Activated CD4-positive, alpha-beta T cell treated with anti-CD3 and anti-CD28 coated beads for 4 hours (primary cell): ENCODE results near the gene SNX15.
"Not testable (repeated sequence)": the region's sequence is repeated elsewhere in the genome, so short reads cannot be mapped to it uniquely, and the experiment has no call there.

ENCODE experiments used
- DNase-seq, 2 donors: peaks; one replicate each; pipeline ENCODE4 v3.0.0-alpha.2; 2020

Gene SNX15

GRCh38 chr11:65027213-65028067, at the start of gene SNX15:
TSS of gene SNX15 (plus strand) at chr11:65027439. CDS start at chr11:65027538, 99 bp downstream.
- DNase-seq = peak; percentile 89 to 91

GRCh38 chr11:64983339-64983738, 43.9 kb upstream of the SNX15 start:
- DNase-seq = not testable (repeated sequence)

GRCh38 chr11:64987998-64988854, 39.0 kb upstream of the SNX15 start:
- DNase-seq = no peak

- DNase-seq = no peak
These were observed 37.8 kb upstream of the SNX15 start for GRCh38 chr11:64989416-64989815.

GRCh38 chr11:64990222-64990923, 36.9 kb upstream of the SNX15 start:
- DNase-seq = no peak

- DNase-seq = no peak
These were observed 32.9 kb upstream of the SNX15 start for GRCh38 chr11:64994318-64994717.

- DNase-seq = no peak
These were observed 30.9 kb upstream of the SNX15 start for GRCh38 chr11:64996327-64996709.

- no peak for DNase-seq
These were observed 30.4 kb upstream of the SNX15 start, which contains the start of gene BATF2 for GRCh38 chr11:64996710-64997380. TSS of gene BATF2 (minus strand) at chr11:64996971. CDS start at chr11:64996914, 57 bp downstream.

GRCh38 chr11:64998141-64998540, 29.1 kb upstream of the SNX15 start:
- no peak for DNase-seq

- DNase-seq = peak in 1 of 2 donors; percentile 7
These were observed 28.4 kb upstream of the SNX15 start for GRCh38 chr11:64998690-64999431.

GRCh38 chr11:64999478-64999877, 27.8 kb upstream of the SNX15 start:
- no peak for DNase-seq

GRCh38 chr11:65002706-65003105, 24.5 kb upstream of the SNX15 start:
- no peak for DNase-seq

- no peak for DNase-seq
These were observed 24.0 kb upstream of the SNX15 start for GRCh38 chr11:65003282-65003681.

GRCh38 chr11:65003968-65004367, 23.3 kb upstream of the SNX15 start:
- not testable (repeated sequence) for DNase-seq

GRCh38 chr11:65008016-65008415, 19.2 kb upstream of the SNX15 start:
- no peak for DNase-seq

- DNase-seq = no peak
These were observed 18.4 kb upstream of the SNX15 start for GRCh38 chr11:65008873-65009272.

- peak; percentile 90 for DNase-seq
These were observed 13.9 kb upstream of the SNX15 start for GRCh38 chr11:65013130-65013887.

GRCh38 chr11:65013888-65014725, 13.1 kb upstream of the SNX15 start, which contains the start of gene ARL2:
TSS of gene ARL2 (plus strand) at chr11:65014160. CDS start at chr11:65014208, 48 bp downstream.
- peak; percentile 78 to 87 for DNase-seq

GRCh38 chr11:65014726-65015227, 12.5 kb upstream of the SNX15 start:
- DNase-seq = no peak

- no peak for DNase-seq
These were observed 10.5 kb upstream of the SNX15 start for GRCh38 chr11:65016705-65017104.
